Measurements from ENCODE around the gene FOXK2.

DNA sequence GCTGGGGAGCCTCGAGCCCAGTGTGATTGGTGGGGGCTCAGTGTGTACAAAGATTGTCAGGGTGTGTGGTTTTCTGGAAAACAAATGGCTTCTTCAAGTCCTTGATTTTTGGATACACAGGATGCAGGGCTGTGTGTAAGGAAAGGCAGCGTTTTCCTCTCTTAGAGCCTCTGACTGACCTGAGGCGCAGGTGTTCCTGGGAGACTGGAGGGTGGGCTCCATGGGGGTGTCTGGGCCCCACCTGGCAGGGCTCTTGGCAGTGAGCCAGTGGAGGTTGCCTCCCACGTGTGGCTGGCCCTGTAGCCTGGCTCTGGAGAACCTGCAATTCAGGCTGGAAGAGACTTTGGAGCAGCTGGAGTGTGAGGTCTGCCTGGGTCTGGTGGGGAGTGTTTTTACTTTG lies 5.0 kb downstream of the FOXK2 start:
- TF ChIP-seq POLR2A (IDR thresholded peaks at IDR 0.05): no peak
- TF ChIP-seq, protein P1, sequence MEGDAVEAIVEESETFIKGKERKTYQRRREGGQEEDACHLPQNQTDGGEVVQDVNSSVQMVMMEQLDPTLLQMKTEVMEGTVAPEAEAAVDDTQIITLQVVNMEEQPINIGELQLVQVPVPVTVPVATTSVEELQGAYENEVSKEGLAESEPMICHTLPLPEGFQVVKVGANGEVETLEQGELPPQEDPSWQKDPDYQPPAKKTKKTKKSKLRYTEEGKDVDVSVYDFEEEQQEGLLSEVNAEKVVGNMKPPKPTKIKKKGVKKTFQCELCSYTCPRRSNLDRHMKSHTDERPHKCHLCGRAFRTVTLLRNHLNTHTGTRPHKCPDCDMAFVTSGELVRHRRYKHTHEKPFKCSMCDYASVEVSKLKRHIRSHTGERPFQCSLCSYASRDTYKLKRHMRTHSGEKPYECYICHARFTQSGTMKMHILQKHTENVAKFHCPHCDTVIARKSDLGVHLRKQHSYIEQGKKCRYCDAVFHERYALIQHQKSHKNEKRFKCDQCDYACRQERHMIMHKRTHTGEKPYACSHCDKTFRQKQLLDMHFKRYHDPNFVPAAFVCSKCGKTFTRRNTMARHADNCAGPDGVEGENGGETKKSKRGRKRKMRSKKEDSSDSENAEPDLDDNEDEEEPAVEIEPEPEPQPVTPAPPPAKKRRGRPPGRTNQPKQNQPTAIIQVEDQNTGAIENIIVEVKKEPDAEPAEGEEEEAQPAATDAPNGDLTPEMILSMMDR (IDR thresholded peaks at IDR 0.05): no peak
